Sigmoid colon (tissue), 4 donors: ENCODE measurements around the gene C5orf52.
"Not testable (repeated sequence)": the region's sequence is repeated elsewhere in the genome, so short reads cannot be mapped to it uniquely, and the experiment has no call there.

Source experiments
- CTCF ChIP-seq, 4 experiments: fragments of 450-650 bp in 3 of 4; fragments of 200-600 bp in 1 of 4; IDR thresholded peaks; one replicate each; pipeline ENCODE4 v1.5.1; 2016 to 2019; ENCODE audit warnings: antibody characterized with exemption in 4 of 4, mild to moderate bottlenecking in 3 of 4, moderate library complexity in 2 of 4
- EP300 ChIP-seq, 4 donors: sonication (generic); formaldehyde crosslinking; IDR thresholded peaks; one replicate each; pipeline ENCODE4 v1.6.1; 2017; ENCODE audit warnings: antibody characterized with exemption in 4 of 4
- POLR2AphosphoS5 ChIP-seq, 4 donors: sonication (generic); formaldehyde crosslinking; IDR thresholded peaks; one replicate each; pipeline ENCODE4 v1.6.1; 2017; ENCODE audit warnings: antibody characterized with exemption in 4 of 4

DNA sequence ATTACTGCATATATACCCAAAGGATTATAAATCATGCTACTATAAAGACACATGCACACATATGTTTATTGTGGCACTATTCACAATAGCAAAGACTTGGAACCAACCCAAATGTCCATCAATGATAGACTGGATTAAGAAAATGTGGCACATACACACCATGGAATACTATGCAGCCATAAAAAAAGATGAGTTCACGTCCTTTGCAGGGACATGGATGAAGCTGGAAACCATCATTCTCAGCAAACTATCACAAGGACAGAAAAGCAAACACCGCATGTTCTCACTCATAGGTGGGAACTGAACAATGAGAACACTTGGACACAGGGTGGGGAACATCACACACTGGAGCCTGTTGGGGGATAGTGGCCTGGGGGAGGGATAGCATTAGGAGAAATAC lies 55.3 kb downstream of the C5orf52 start:
- TF ChIP-seq CTCF, POLR2AphosphoS5, EP300 (IDR thresholded peaks at IDR 0.05): not testable (repeated sequence)
